ENCODE data around the gene FAF1. TPM values are rescaled to one million over a fixed set of nuclear protein-coding genes. Genes with fewer than 3 reads are reported as not detected.

Gene FAF1
- total and polyA plus RNA-seq, 4 donors = 8.6 to 45.0 (median 18.2) TPM

DNA sequence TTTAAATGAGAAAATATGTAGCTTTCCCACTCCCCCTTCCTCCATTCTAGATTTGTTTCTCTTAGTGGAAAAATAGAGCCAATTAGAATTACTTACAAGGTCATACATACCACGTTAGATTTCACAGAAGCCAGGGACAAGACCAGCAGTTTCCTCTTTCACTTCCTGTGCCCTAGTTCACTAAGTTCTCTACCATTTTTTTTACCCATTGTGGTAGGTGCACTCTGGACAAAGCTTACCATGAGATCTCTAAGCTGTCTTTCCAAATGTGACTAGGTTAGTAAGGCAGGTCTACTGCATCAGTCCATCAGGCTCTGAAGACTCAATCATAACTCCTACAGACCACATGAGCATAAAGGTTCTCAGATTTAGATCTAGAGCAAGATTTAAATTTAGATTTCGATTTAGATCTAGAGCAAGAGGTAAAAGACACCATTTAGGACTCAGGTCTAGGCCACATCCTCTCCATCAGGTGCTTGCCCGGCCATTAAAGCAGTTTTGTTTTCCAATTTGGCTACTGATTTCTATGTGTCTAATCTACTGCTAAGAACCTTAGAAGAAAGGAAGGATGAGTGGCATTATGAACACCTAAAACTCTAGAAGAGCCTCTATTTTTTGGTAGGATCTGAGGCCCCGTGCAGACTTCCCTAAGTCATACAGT, 235.3 kb downstream of the FAF1 start (continued):
- TF ChIP-seq SP1 (IDR thresholded peaks at IDR 0.05) (no peak), HNF4G (IDR thresholded peaks at IDR 0.05) (no peak), GABPA (IDR thresholded peaks at IDR 0.05 in 1 of 2, conservative IDR thresholded peaks at IDR 0.05 in 1 of 2) (no peak), NR2F2 (IDR thresholded peaks at IDR 0.05) (no peak), EGR1 (IDR thresholded peaks at IDR 0.05; ENCODE audit: low read depth in 2 of 2) (no peak)
- TF ChIP-seq, protein P1, sequence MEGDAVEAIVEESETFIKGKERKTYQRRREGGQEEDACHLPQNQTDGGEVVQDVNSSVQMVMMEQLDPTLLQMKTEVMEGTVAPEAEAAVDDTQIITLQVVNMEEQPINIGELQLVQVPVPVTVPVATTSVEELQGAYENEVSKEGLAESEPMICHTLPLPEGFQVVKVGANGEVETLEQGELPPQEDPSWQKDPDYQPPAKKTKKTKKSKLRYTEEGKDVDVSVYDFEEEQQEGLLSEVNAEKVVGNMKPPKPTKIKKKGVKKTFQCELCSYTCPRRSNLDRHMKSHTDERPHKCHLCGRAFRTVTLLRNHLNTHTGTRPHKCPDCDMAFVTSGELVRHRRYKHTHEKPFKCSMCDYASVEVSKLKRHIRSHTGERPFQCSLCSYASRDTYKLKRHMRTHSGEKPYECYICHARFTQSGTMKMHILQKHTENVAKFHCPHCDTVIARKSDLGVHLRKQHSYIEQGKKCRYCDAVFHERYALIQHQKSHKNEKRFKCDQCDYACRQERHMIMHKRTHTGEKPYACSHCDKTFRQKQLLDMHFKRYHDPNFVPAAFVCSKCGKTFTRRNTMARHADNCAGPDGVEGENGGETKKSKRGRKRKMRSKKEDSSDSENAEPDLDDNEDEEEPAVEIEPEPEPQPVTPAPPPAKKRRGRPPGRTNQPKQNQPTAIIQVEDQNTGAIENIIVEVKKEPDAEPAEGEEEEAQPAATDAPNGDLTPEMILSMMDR (IDR thresholded peaks at IDR 0.05; ENCODE audit: low read depth, low read length, missing input control) = no peak
- TF ChIP-seq, protein P2, sequence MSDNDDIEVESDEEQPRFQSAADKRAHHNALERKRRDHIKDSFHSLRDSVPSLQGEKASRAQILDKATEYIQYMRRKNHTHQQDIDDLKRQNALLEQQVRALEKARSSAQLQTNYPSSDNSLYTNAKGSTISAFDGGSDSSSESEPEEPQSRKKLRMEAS (IDR thresholded peaks at IDR 0.05) = no peak

- H3K4me1 ChIP-seq (ENCODE audit: control insufficient read depth in 4 of 4, insufficient read depth in 4 of 4, low read length in 3 of 4) = no peaks in the 10 kb centered on the region
- H3K27me3 ChIP-seq (ENCODE audit: control insufficient read depth in 4 of 4, insufficient read depth in 4 of 4, low read length in 3 of 4) = no peaks in the 10 kb centered on the region
- H3K36me3 ChIP-seq (ENCODE audit: control insufficient read depth in 4 of 4, insufficient read depth in 3 of 4, low read depth in 1 of 4, low read length in 3 of 4) = no peaks in the 10 kb centered on the region
- no peak overlapping the region for H3K4me3 ChIP-seq (ENCODE audit: low read depth in 1 of 3, low read length in 3 of 3)
- DNase-seq (ENCODE audit: low spot score) = no peak
- no peak overlapping the region for H3K27ac ChIP-seq (ENCODE audit: low read depth in 1 of 2, low read length in 2 of 2)
- peaks cover 0 to 5% (median 0%) of the 10 kb centered on the region in 4 donors for H3K9me3 ChIP-seq (ENCODE audit: control insufficient read depth in 4 of 4, low read length in 3 of 4)
- TF ChIP-seq SP1 (IDR thresholded peaks at IDR 0.05) (no peak), EGR1 (IDR thresholded peaks at IDR 0.05; ENCODE audit: low read depth in 2 of 2) (no peak), TAF1 (conservative IDR thresholded peaks at IDR 0.05) (no peak), GABPA (IDR thresholded peaks at IDR 0.05 in 1 of 2, conservative IDR thresholded peaks at IDR 0.05 in 1 of 2) (no peak)
- TF ChIP-seq, protein P2 (IDR thresholded peaks at IDR 0.05) = no peak
- TF ChIP-seq, protein P3, sequence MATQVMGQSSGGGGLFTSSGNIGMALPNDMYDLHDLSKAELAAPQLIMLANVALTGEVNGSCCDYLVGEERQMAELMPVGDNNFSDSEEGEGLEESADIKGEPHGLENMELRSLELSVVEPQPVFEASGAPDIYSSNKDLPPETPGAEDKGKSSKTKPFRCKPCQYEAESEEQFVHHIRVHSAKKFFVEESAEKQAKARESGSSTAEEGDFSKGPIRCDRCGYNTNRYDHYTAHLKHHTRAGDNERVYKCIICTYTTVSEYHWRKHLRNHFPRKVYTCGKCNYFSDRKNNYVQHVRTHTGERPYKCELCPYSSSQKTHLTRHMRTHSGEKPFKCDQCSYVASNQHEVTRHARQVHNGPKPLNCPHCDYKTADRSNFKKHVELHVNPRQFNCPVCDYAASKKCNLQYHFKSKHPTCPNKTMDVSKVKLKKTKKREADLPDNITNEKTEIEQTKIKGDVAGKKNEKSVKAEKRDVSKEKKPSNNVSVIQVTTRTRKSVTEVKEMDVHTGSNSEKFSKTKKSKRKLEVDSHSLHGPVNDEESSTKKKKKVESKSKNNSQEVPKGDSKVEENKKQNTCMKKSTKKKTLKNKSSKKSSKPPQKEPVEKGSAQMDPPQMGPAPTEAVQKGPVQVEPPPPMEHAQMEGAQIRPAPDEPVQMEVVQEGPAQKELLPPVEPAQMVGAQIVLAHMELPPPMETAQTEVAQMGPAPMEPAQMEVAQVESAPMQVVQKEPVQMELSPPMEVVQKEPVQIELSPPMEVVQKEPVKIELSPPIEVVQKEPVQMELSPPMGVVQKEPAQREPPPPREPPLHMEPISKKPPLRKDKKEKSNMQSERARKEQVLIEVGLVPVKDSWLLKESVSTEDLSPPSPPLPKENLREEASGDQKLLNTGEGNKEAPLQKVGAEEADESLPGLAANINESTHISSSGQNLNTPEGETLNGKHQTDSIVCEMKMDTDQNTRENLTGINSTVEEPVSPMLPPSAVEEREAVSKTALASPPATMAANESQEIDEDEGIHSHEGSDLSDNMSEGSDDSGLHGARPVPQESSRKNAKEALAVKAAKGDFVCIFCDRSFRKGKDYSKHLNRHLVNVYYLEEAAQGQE (IDR thresholded peaks at IDR 0.05) = no peak
- TF ChIP-seq, protein P4, sequence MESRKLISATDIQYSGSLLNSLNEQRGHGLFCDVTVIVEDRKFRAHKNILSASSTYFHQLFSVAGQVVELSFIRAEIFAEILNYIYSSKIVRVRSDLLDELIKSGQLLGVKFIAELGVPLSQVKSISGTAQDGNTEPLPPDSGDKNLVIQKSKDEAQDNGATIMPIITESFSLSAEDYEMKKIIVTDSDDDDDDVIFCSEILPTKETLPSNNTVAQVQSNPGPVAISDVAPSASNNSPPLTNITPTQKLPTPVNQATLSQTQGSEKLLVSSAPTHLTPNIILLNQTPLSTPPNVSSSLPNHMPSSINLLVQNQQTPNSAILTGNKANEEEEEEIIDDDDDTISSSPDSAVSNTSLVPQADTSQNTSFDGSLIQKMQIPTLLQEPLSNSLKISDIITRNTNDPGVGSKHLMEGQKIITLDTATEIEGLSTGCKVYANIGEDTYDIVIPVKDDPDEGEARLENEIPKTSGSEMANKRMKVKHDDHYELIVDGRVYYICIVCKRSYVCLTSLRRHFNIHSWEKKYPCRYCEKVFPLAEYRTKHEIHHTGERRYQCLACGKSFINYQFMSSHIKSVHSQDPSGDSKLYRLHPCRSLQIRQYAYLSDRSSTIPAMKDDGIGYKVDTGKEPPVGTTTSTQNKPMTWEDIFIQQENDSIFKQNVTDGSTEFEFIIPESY (IDR thresholded peaks at IDR 0.05) = no peak
- H3K9ac ChIP-seq (ENCODE audit: low read depth in 1 of 2, low read length in 2 of 2) = no peak overlapping the region
- 88% methylated on average over 4 of the region's 4 CpGs for WGBS
Measured at GRCh38 chr1:50720457-50721053, 239.5 kb downstream of the FAF1 start.

Data from liver (tissue), 9 donors.